GM12865 (cell line): ENCODE results near the gene KIF13A.
"Not testable (repeated sequence)": the region's sequence is repeated elsewhere in the genome, so short reads cannot be mapped to it uniquely, and the experiment has no call there.

Source experiments
- DNase-seq: peaks from one replicate; pipeline ENCODE4 v3.0.0; 2010; ENCODE audit warnings: low read depth
- H3K4me3 ChIP-seq: 2 replicates; pipeline ENCODE4 v1.5.1; 2011; ENCODE audit warnings: mild to moderate bottlenecking, low read depth, low read length, control low read depth
- CTCF ChIP-seq: IDR thresholded peaks from 2 replicates; pipeline ENCODE4 v1.5.1; 2011; ENCODE audit warnings: low read length, control low read depth, low read depth, inconsistent platforms; ENCODE audit not compliant: insufficient read depth; ENCODE audit errors: missing control alignments

KIF13A gene

GRCh38 chr6:17979479-17979878 is 8.0 kb downstream of the KIF13A start:
- no peak overlapping the region for H3K4me3 ChIP-seq
- DNase-seq: no peak
- no peak for TF ChIP-seq CTCF

DNA sequence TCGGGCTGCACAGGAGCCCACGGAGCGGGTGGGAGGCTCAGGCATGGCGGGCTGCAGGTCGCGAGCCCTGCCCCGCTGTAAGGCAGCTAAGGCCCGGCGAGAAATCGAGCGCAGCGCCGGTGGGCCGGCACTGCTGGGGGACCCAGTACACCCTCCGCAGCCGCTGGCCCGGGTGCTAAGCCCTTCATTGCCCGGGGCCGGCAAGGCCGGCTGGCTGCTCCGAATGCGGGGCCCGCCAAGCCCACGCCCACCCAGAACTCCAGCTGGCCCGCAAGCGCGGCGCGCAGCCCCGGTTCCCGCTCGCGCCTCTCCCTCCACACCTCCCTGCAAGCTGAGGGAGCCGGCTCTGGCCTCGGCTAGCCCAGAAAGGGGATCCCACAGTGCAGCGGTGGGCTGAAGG is 11.2 kb downstream of the KIF13A start:
- not testable (repeated sequence) for DNase-seq, H3K4me3 ChIP-seq

GRCh38 chr6:17974570-17975368 is 12.7 kb downstream of the KIF13A start:
- DNase-seq: no peak
- H3K4me3 ChIP-seq: no peak overlapping the region
- no peak for TF ChIP-seq CTCF

- no peak for DNase-seq
- no peak for TF ChIP-seq CTCF
- H3K4me3 ChIP-seq: no peak overlapping the region
Observed at GRCh38 chr6:17972978-17973622, 14.3 kb downstream of the KIF13A start.

GRCh38 chr6:17972074-17972952 is 15.1 kb downstream of the KIF13A start:
- TF ChIP-seq CTCF: no peak
- no peak overlapping the region for H3K4me3 ChIP-seq
- DNase-seq: no peak

DNA sequence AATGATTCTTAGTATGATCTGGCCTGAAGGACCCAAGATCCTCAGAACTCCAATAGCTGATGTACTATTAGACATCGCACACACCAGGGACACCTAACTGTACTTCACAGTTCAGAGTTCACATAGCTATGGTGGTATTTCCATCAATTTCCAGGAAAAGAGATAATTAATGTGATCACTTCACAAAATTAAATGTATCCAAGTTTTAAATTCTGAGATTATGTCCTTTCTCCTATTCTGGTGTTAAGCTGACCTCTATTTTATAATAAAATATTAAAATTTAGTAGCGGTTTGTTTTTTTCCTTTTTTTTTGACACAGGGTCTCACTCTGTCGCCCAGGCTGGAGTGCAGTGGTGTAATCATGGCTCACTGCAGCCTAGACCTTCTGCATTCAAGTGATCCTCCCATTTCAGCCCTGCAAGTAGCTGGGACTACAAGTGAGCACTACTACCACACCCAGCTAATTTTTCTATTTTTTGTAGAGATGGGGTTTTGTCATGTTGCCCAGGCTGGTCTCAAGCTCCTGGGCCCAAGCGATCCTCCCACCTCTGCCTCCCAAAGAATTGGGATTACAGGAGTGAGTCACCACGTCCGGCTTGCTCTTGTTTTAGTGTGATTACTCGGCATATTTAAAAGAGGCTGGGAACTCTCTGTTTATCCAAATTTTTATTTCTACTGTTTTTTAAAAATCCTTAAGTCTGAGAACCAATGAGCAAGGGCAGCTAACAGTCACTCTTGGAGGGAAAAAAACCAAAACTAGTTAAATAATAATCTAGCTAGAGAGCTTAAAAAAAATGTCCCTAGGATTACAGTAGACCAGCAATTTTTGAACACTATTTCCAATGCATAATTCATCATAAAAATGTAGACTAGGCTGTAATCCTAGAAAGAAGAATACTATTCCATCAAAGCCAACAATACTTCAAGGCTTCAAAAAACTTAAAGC is 16.0 kb downstream of the KIF13A start:
- no peak overlapping the region for H3K4me3 ChIP-seq
- DNase-seq: no peak
- no peak for TF ChIP-seq CTCF
